ENCODE results near the gene HS6ST1. TPM values are rescaled to one million over a fixed set of nuclear protein-coding genes. Genes with fewer than 3 reads are reported as not detected.

Gene HS6ST1
- total and polyA plus RNA-seq, 10 donors: 7.2 to 99.5 (median 57.0) TPM

DNA sequence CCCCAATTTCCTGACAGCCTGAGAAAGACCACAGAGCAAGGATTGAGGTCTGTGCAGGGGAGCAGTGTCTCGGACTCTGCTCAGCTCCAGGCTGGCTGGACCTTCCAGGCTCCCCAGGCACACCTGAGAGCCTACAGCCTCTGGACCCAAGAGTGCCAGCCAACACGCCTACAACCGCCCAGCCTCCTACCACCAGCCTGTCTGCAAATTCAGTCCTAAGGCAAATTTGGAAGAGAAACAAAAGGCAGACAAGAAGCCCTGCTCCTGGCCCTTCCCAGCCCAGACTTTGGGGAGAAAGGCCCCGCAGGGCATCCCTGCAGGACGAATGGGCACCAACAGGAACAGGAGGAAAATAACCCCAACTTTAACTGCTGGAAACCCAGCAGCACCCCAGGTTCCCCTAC is 1.9 kb downstream of the HS6ST1 start:
- peak overlapping the region in 6 of 8 donors; percentile 68 to 74 (median 70) for H3K27ac ChIP-seq
- no peak for DNase-seq
- intact Hi-C loops (cut with DNase I; ENCODE audit: low total_unique reads): loop anchor here (10.0 kb wide), 1 partner anchor 1528 kb away; no protein-coding TSS in a partner anchor
- TF ChIP-seq, protein P1, sequence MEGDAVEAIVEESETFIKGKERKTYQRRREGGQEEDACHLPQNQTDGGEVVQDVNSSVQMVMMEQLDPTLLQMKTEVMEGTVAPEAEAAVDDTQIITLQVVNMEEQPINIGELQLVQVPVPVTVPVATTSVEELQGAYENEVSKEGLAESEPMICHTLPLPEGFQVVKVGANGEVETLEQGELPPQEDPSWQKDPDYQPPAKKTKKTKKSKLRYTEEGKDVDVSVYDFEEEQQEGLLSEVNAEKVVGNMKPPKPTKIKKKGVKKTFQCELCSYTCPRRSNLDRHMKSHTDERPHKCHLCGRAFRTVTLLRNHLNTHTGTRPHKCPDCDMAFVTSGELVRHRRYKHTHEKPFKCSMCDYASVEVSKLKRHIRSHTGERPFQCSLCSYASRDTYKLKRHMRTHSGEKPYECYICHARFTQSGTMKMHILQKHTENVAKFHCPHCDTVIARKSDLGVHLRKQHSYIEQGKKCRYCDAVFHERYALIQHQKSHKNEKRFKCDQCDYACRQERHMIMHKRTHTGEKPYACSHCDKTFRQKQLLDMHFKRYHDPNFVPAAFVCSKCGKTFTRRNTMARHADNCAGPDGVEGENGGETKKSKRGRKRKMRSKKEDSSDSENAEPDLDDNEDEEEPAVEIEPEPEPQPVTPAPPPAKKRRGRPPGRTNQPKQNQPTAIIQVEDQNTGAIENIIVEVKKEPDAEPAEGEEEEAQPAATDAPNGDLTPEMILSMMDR (IDR thresholded peaks at IDR 0.05 in 8 of 11, conservative IDR thresholded peaks at IDR 0.05 in 3 of 11): no peak
- TF ChIP-seq POLR2AphosphoS5 (IDR thresholded peaks at IDR 0.05): no peak
- no peak for TF ChIP-seq POLR2A (IDR thresholded peaks at IDR 0.05)
- H3K4me3 ChIP-seq: peak overlapping the region; percentile 50 to 94 (median 83)
- no peaks in the 10 kb centered on the region for H3K9me3 ChIP-seq
- peaks cover 0 to 23% (median 0%) of the 10 kb centered on the region in 6 donors for H3K36me3 ChIP-seq
- peaks cover 34 to 91% (median 82%) of the 10 kb centered on the region in 6 donors for H3K4me1 ChIP-seq
- H3K27me3 ChIP-seq (replicated peaks in 1 of 7): peaks cover 0 to 20% (median 0%) of the 10 kb centered on the region in 7 donors
- WGBS, 5 donors: 19 to 35% (median 31%) methylated on average over 3 to 5 of the region's 5 CpGs

DNA sequence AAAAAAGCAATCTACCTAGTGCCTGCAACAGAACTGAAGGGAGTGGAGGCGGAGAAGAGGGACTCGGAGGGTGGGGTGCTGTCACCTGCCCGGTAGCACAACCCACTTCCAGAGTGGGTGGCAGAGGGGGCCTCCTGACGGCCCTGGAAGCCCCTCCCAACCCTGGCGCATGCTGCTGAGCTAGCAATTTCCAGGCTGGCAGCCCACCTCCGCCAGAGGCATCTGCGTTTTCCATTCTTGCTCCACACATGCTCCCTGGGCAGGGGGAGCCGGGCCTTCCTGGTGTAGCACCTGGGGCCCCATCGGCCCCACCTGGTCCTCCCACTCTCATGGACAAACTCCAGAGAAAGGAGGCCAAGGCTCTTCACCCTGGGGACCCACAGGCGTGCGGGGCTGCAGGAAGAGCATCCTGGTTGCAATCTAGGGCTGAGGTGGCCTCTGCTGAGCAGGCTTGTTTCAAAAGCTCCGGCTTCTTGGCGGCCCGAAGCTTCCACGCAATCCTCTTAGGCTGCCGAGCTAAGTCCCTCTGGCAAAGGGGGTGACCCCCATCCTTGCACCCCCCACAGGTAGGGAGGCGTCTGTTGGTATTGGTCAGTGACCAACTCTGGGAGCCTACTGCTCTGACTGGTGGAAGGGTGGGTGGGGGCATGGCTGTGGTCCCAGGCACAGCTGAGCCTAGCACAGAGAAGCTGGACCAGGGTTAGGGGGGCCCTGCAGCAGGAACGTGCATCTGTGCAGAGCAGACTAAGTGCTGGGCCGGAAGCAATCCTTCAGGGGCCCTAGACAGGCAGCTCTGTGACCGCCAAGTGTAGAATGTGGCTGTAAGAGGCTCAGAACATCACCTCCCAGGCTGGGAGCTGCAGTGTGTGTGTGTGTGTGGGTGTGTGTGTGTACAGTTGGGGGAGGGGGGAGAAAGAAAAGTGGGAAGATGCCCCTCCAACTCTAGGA is 2.6 kb downstream of the HS6ST1 start:
- Histone ChIP-seq H3K36me3 (peaks cover 0 to 28% (median 0%) of the 10 kb centered on the region in 6 donors), H3K27ac (peak overlapping the region in 5 of 8 donors; percentile 68 to 74 (median 70)), H3K9me3 (no peaks in the 10 kb centered on the region), H3K4me3 (peak overlapping the region; percentile 50 to 94 (median 83)), H3K4me1 (peaks cover 30 to 91% (median 82%) of the 10 kb centered on the region in 6 donors), H3K27me3 (replicated peaks in 1 of 7) (peaks cover 0 to 20% (median 0%) of the 10 kb centered on the region in 7 donors)
- WGBS, 5 donors: 49 to 70% (median 60%) methylated on average over 14 to 20 of the region's 20 CpGs
- intact Hi-C loops (cut with DNase I; ENCODE audit: low total_unique reads): loop anchor here (10.0 kb wide), 1 partner anchor 1529 kb away; no protein-coding TSS in a partner anchor
- peak; percentile 79 for DNase-seq
- TF ChIP-seq POLR2AphosphoS5 (IDR thresholded peaks at IDR 0.05) (no peak), POLR2A (IDR thresholded peaks at IDR 0.05) (no peak)
- TF ChIP-seq, protein P1 (IDR thresholded peaks at IDR 0.05 in 8 of 11, conservative IDR thresholded peaks at IDR 0.05 in 3 of 11): no peak

- TF ChIP-seq, protein P1 (IDR thresholded peaks at IDR 0.05 in 8 of 11, conservative IDR thresholded peaks at IDR 0.05 in 3 of 11): no peak
- peak in 1 of 3 donors; percentile 32 for TF ChIP-seq POLR2AphosphoS5 (IDR thresholded peaks at IDR 0.05)
- Histone ChIP-seq H3K4me1 (peaks cover 30 to 91% (median 86%) of the 10 kb centered on the region in 6 donors), H3K27me3 (replicated peaks in 1 of 7) (peaks cover 0 to 20% (median 0%) of the 10 kb centered on the region in 7 donors), H3K4me3 (peak overlapping the region; percentile 1 to 94 (median 83)), H3K27ac (peak overlapping the region in 4 of 8 donors; percentile 2 to 70 (median 11)), H3K9me3 (no peaks in the 10 kb centered on the region), H3K36me3 (peaks cover 0 to 29% (median 0%) of the 10 kb centered on the region in 6 donors)
- 69 to 82% (median 78%) methylated on average over 12 of the region's 12 CpGs for WGBS, 5 donors
- DNase-seq: no peak
- intact Hi-C loops (cut with DNase I; ENCODE audit: low total_unique reads): loop anchor here (10.0 kb wide), 1 partner anchor 1530 kb away; no protein-coding TSS in a partner anchor
These were observed 3.4 kb downstream of the HS6ST1 start for GRCh38 chr2:128315122-128315828.

All from spleen (tissue), 11 donors.